CD4-positive, CD25-positive, alpha-beta regulatory T cell (primary cell): Measurements from ENCODE around the gene SLC6A4. TPM values are rescaled to one million over a fixed set of nuclear protein-coding genes. Genes with fewer than 3 reads are reported as not detected.

ENCODE experiments used
- ATAC-seq, 2 donors: fragments of 150-1000 bp; cut with Tn5 transposase; one replicate each; pipeline ENCODE4 v1.10.0; 2021; ENCODE audit warnings: low read depth in 2 of 2, moderate number of reproducible peaks in 2 of 2, moderate library complexity in 1 of 2
- DNase-seq, 3 donors: peaks; one replicate each; pipeline versions ENCODE4 v3.0.0 to v3.0.0-alpha.2; 2012 to 2022; ENCODE audit warnings: mixed read lengths in 1 of 3
- H3K27ac ChIP-seq: one replicate; pipeline ENCODE4 v1.7.0; 2013; ENCODE audit warnings: mild to moderate bottlenecking, low read length; ENCODE audit not compliant: insufficient read depth, poor library complexity, severe bottlenecking
- H3K27me3 ChIP-seq: one replicate; pipeline ENCODE4 v1.7.0; 2013; ENCODE audit warnings: low read length; ENCODE audit not compliant: control insufficient read depth, insufficient read depth
- H3K36me3 ChIP-seq: one replicate; pipeline ENCODE4 v1.7.0; 2013; ENCODE audit warnings: mild to moderate bottlenecking, low read length, moderate library complexity; ENCODE audit not compliant: control insufficient read depth, insufficient read depth
- H3K4me1 ChIP-seq: 2 replicates; pipeline ENCODE4 v1.7.0; 2013; ENCODE audit warnings: mild to moderate bottlenecking, low read length; ENCODE audit not compliant: insufficient read depth, control insufficient read depth, poor library complexity, severe bottlenecking
- H3K4me3 ChIP-seq: one replicate; pipeline ENCODE4 v1.7.0; 2013; ENCODE audit warnings: low read depth, mild to moderate bottlenecking, low read length, moderate library complexity
- H3K9me3 ChIP-seq, 2 experiments: 1 replicate in 1 of 2; 2 replicates in 1 of 2; pipeline ENCODE4 v1.7.0; 2013; ENCODE audit warnings: low read length in 2 of 2, mild to moderate bottlenecking in 1 of 2, moderate library complexity in 1 of 2; ENCODE audit not compliant: control insufficient read depth in 2 of 2
- H3K27ac Mint-ChIP-seq, 3 donors: one replicate each; pipeline ENCODE4 v1.8.0; 2020 to 2022; ENCODE audit warnings: mild to moderate bottlenecking in 3 of 3, mixed read lengths in 3 of 3, moderate library complexity in 2 of 3
- H3K27me3 Mint-ChIP-seq: one replicate; pipeline ENCODE4 v1.8.0; 2022; ENCODE audit warnings: mild to moderate bottlenecking, mixed read lengths
- H3K36me3 Mint-ChIP-seq: one replicate; pipeline ENCODE4 v1.8.0; 2020; ENCODE audit warnings: mixed read lengths
- H3K4me1 Mint-ChIP-seq, 4 donors: one replicate each; pipeline ENCODE4 v1.8.0; 2020 to 2022; ENCODE audit warnings: mixed read lengths in 4 of 4, mild to moderate bottlenecking in 1 of 4
- H3K4me3 Mint-ChIP-seq, 4 donors: one replicate each; pipeline ENCODE4 v1.8.0; 2020 to 2022; ENCODE audit warnings: mild to moderate bottlenecking in 4 of 4, mixed read lengths in 4 of 4, moderate library complexity in 3 of 4
- H3K9me3 Mint-ChIP-seq, 7 donors: one replicate each; pipeline ENCODE4 v1.8.0; 2020 to 2022; ENCODE audit warnings: mixed read lengths in 7 of 7, mild to moderate bottlenecking in 3 of 7, moderate library complexity in 2 of 7
- polyA plus RNA-seq, 4 donors: library from polyadenylated mRNA; unstranded; fragments of 300-500 nt; fragmentation: Illumina TruSeq; gene quantifications; one replicate each; pipeline ENCODE4 v1.2.3, GENCODE V29; 2021
- total RNA-seq: library from RNA; stranded (reverse); gene quantifications from one replicate; pipeline ENCODE4 v1.2.3, GENCODE V29; 2022

The SLC6A4 gene
- total and polyA plus RNA-seq, 5 donors from 2014 or later, result 0.24 to 0.25 TPM; not detected in 3

- H3K27me3 Mint-ChIP-seq, result peaks cover 6% of the 10 kb centered on the region
- Histone ChIP-seq H3K4me3 (no peak overlapping the region), H3K4me1 (no peaks in the 10 kb centered on the region), H3K36me3 (no peaks in the 10 kb centered on the region), H3K9me3 (no peaks in the 10 kb centered on the region), H3K27me3 (no peaks in the 10 kb centered on the region), H3K27ac (no peak overlapping the region)
- no peaks in the 10 kb centered on the region for H3K9me3 Mint-ChIP-seq
- no peak for DNase-seq
- H3K4me3 Mint-ChIP-seq, result no peak overlapping the region
- H3K27ac Mint-ChIP-seq, result no peak overlapping the region
- no peaks in the 10 kb centered on the region for H3K36me3 Mint-ChIP-seq
- H3K4me1 Mint-ChIP-seq, result peaks cover 0 to 2% (median 0%) of the 10 kb centered on the region in 4 donors
- ATAC-seq, result no peak
Observed at GRCh38 chr17:30225919-30226553, 9.5 kb downstream of the SLC6A4 start.

DNA sequence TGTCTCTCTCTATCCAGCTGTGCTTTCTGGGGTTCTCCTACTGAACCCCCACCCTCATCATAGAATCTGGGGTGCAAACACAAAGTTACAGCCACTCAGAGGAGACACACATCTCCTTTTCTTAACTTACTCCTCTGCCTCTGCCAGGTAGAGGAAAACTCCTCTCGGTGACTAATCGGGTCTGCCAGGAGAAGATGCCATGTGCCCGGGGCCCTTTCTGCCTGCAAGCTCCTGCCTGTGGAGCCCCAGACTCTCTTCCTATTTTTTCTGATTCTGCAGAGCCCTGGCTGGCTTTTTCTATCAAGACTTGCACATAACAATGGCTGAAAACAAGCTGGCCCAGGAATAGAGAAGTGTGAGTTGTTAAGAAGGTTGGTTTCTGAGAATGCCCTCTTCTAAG, 10.4 kb downstream of the SLC6A4 start:
- Mint-ChIP-seq H3K9me3 (no peaks in the 10 kb centered on the region), H3K4me3 (no peak overlapping the region), H3K27ac (no peak overlapping the region), H3K4me1 (peaks cover 0 to 2% (median 0%) of the 10 kb centered on the region in 4 donors), H3K36me3 (no peaks in the 10 kb centered on the region), H3K27me3 (peaks cover 1% of the 10 kb centered on the region)
- no peak for ATAC-seq
- Histone ChIP-seq H3K27me3 (no peaks in the 10 kb centered on the region), H3K4me1 (no peaks in the 10 kb centered on the region), H3K4me3 (no peak overlapping the region), H3K27ac (no peak overlapping the region), H3K36me3 (no peaks in the 10 kb centered on the region), H3K9me3 (no peaks in the 10 kb centered on the region)
- no peak for DNase-seq

GRCh38 chr17:30224419-30224960, 11.0 kb downstream of the SLC6A4 start:
- Histone ChIP-seq H3K27me3 (no peaks in the 10 kb centered on the region), H3K4me1 (no peaks in the 10 kb centered on the region), H3K4me3 (no peak overlapping the region), H3K36me3 (no peaks in the 10 kb centered on the region), H3K27ac (no peak overlapping the region), H3K9me3 (no peaks in the 10 kb centered on the region)
- Mint-ChIP-seq H3K4me3 (no peak overlapping the region), H3K9me3 (no peaks in the 10 kb centered on the region), H3K4me1 (peaks cover 0 to 2% (median 0%) of the 10 kb centered on the region in 4 donors), H3K27ac (peak overlapping the region in 1 of 3 donors; percentile 36), H3K27me3 (no peaks in the 10 kb centered on the region), H3K36me3 (no peaks in the 10 kb centered on the region)
- DNase-seq (no peak), ATAC-seq (no peak)

- Histone ChIP-seq H3K36me3 (no peaks in the 10 kb centered on the region), H3K4me1 (no peaks in the 10 kb centered on the region), H3K27me3 (no peaks in the 10 kb centered on the region), H3K9me3 (no peaks in the 10 kb centered on the region), H3K27ac (no peak overlapping the region), H3K4me3 (no peak overlapping the region)
- ATAC-seq (no peak), DNase-seq (no peak)
- H3K27me3 Mint-ChIP-seq, result peaks cover 4% of the 10 kb centered on the region
- H3K27ac Mint-ChIP-seq, result no peak overlapping the region
- H3K9me3 Mint-ChIP-seq, result no peaks in the 10 kb centered on the region
- no peaks in the 10 kb centered on the region for H3K36me3 Mint-ChIP-seq
- H3K4me1 Mint-ChIP-seq, result peaks cover 0 to 2% (median 0%) of the 10 kb centered on the region in 4 donors
- no peak overlapping the region for H3K4me3 Mint-ChIP-seq
Observed at GRCh38 chr17:30222721-30223175, 12.7 kb downstream of the SLC6A4 start.

GRCh38 chr17:30222251-30222650, 13.2 kb downstream of the SLC6A4 start:
- no peaks in the 10 kb centered on the region for H3K27me3 ChIP-seq
- Mint-ChIP-seq H3K4me3 (no peak overlapping the region), H3K27ac (no peak overlapping the region), H3K36me3 (no peaks in the 10 kb centered on the region), H3K9me3 (no peaks in the 10 kb centered on the region), H3K27me3 (peaks cover 6% of the 10 kb centered on the region), H3K4me1 (peaks cover 0 to 2% (median 0%) of the 10 kb centered on the region in 4 donors)
- ATAC-seq, result no peak
- no peaks in the 10 kb centered on the region for H3K36me3 ChIP-seq
- H3K4me1 ChIP-seq, result no peaks in the 10 kb centered on the region
- no peaks in the 10 kb centered on the region for H3K9me3 ChIP-seq
- no peak for DNase-seq
- H3K4me3 ChIP-seq, result no peak overlapping the region
- H3K27ac ChIP-seq, result no peak overlapping the region

- Histone ChIP-seq H3K27me3 (no peaks in the 10 kb centered on the region), H3K9me3 (no peaks in the 10 kb centered on the region), H3K36me3 (no peaks in the 10 kb centered on the region), H3K4me3 (no peak overlapping the region), H3K27ac (no peak overlapping the region), H3K4me1 (no peaks in the 10 kb centered on the region)
- no peaks in the 10 kb centered on the region for H3K9me3 Mint-ChIP-seq
- H3K27ac Mint-ChIP-seq, result no peak overlapping the region
- H3K36me3 Mint-ChIP-seq, result no peaks in the 10 kb centered on the region
- H3K4me1 Mint-ChIP-seq, result peaks cover 0 to 2% (median 0%) of the 10 kb centered on the region in 4 donors
- H3K4me3 Mint-ChIP-seq, result no peak overlapping the region
- peaks cover 6% of the 10 kb centered on the region for H3K27me3 Mint-ChIP-seq
- DNase-seq (no peak), ATAC-seq (no peak)
Observed at GRCh38 chr17:30221346-30221745, 14.2 kb downstream of the SLC6A4 start.

DNA sequence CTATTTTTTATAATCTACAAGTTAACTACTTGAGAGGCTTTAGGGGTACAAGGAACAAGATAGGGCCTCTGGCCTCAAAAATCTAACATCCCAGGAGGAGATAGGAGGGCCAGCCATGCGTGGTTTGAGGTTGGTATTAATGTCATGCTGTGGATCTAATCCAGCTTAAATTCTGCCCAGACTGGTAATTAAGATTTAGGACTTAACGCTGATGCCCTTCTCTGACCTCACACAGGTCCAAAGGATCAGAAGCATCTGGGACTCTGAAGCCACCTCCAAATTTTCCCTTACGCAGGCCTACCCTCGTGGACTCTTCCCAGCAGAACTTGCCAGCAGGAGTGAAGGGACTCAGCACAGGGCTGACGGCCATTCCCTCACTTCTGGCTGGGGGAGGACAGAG, 15.1 kb downstream of the SLC6A4 start:
- no peak overlapping the region for H3K27ac ChIP-seq
- no peaks in the 10 kb centered on the region for H3K36me3 ChIP-seq
- H3K4me1 ChIP-seq, result no peaks in the 10 kb centered on the region
- no peaks in the 10 kb centered on the region for H3K36me3 Mint-ChIP-seq
- H3K4me3 Mint-ChIP-seq, result no peak overlapping the region
- ATAC-seq (no peak), DNase-seq (no peak)
- no peaks in the 10 kb centered on the region for H3K27me3 ChIP-seq
- H3K9me3 Mint-ChIP-seq, result no peaks in the 10 kb centered on the region
- peaks cover 6% of the 10 kb centered on the region for H3K27me3 Mint-ChIP-seq
- no peak overlapping the region for H3K27ac Mint-ChIP-seq
- H3K4me1 Mint-ChIP-seq, result peaks cover 0 to 2% (median 0%) of the 10 kb centered on the region in 4 donors
- no peak overlapping the region for H3K4me3 ChIP-seq
- H3K9me3 ChIP-seq, result no peaks in the 10 kb centered on the region

- Mint-ChIP-seq H3K27me3 (peaks cover 6% of the 10 kb centered on the region), H3K36me3 (no peaks in the 10 kb centered on the region), H3K9me3 (no peaks in the 10 kb centered on the region), H3K27ac (no peak overlapping the region), H3K4me1 (peaks cover 0 to 2% (median 0%) of the 10 kb centered on the region in 4 donors), H3K4me3 (no peak overlapping the region)
- no peak for DNase-seq
- ATAC-seq, result no peak
- Histone ChIP-seq H3K9me3 (no peaks in the 10 kb centered on the region), H3K36me3 (no peaks in the 10 kb centered on the region), H3K27ac (no peak overlapping the region), H3K4me1 (no peaks in the 10 kb centered on the region), H3K27me3 (no peaks in the 10 kb centered on the region), H3K4me3 (no peak overlapping the region)
Observed at GRCh38 chr17:30219833-30220232, 15.7 kb downstream of the SLC6A4 start.
